ENCODE data around the gene ERCC6L2. TPM values are rescaled to one million over a fixed set of nuclear protein-coding genes. Genes with fewer than 3 reads are reported as not detected.

The ERCC6L2 gene
- total and polyA plus RNA-seq, 9 of the 15 experiments (the other 6 are each of a cell fraction or from before 2014, with no cell fraction given), result 7.8 to 42.8 (median 23.6) TPM

- no peak for ATAC-seq
Observed at GRCh38 chr9:95985440-95986055, 110.1 kb downstream of the ERCC6L2 start.

GRCh38 chr9:95989297-95989696, 113.8 kb downstream of the ERCC6L2 start:
- Histone ChIP-seq H3K27me3 (ENCODE audit: control insufficient read depth in 2 of 2, insufficient read depth in 2 of 2, low read length in 2 of 2) (no peaks in the 10 kb centered on the region), H4K20me1 (replicated peaks; ENCODE audit: control insufficient read depth, insufficient read depth, low read length) (no peaks in the 10 kb centered on the region), H3K79me2 (ENCODE audit: control insufficient read depth, insufficient read depth, low read length) (no peaks in the 10 kb centered on the region), H3K9me1 (ENCODE audit: control insufficient read depth, insufficient read depth, low read length) (no peaks in the 10 kb centered on the region), H3K4me2 (ENCODE audit: insufficient read depth, low read length) (no peak overlapping the region), H3K36me3 (ENCODE audit: control insufficient read depth, insufficient read depth, low read length) (peaks cover 6% of the 10 kb centered on the region; the same call in 1 of the 3 replicates), H3K9ac (ENCODE audit: insufficient read depth in 1 of 2, low read depth in 2 of 2, low read length in 2 of 2) (no peak overlapping the region), H3K4me1 (replicated peaks in 1 of 2; ENCODE audit: control insufficient read depth in 2 of 2, insufficient read depth in 2 of 2, low read length in 2 of 2) (no peaks in the 10 kb centered on the region), H3K4me3 (no peak overlapping the region), H3K27ac (ENCODE audit: extremely low read depth, low read depth, low read length) (no peak overlapping the region), H3K9me3 (replicated peaks; ENCODE audit: control insufficient read depth, insufficient read depth, low read depth, low read length) (no peaks in the 10 kb centered on the region), H2AFZ (ENCODE audit: low read depth, low read length) (no peak overlapping the region)
- WGBS (ENCODE audit: insufficient coverage, low coverage, missing lambda C conversion rate), result 77% methylated on average over 1 of the region's 1 CpG
- DNase-seq (ENCODE audit: extremely low read depth in 1 of 4, low spot score in 3 of 4) (no peak), FAIRE-seq (no peak), ATAC-seq (no peak)
- ChIA-PET POLR2A (interaction anchor here (0.7 kb wide), 1 partner anchor 198 kb away, joined by 3 read pairs; no protein-coding TSS in a partner anchor), CTCF (ENCODE audit: low intra/inter-chr PET ratio) (no interaction called here)
- in situ Hi-C loops (cut with MboI), result no loop called here
- BruUV-seq (replicated peaks), result no TSS peak
- intact Hi-C loops (cut with micrococcal nuclease), result no loop called here
- no peak for TF ChIP-seq CBFA2T2 (conservative IDR thresholded peaks at IDR 0.05)
- no peak for TF ChIP-seq NFRKB (IDR thresholded peaks at IDR 0.05; ENCODE audit: low read depth)
- TF ChIP-seq ZNF311 (CRISPR knock-in tag; IDR thresholded peaks at IDR 0.05), result no peak
- no peak for TF ChIP-seq TRIM24 (IDR thresholded peaks at IDR 0.05)
- TF ChIP-seq, protein P1, sequence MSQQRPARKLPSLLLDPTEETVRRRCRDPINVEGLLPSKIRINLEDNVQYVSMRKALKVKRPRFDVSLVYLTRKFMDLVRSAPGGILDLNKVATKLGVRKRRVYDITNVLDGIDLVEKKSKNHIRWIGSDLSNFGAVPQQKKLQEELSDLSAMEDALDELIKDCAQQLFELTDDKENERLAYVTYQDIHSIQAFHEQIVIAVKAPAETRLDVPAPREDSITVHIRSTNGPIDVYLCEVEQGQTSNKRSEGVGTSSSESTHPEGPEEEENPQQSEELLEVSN (IDR thresholded peaks at IDR 0.05; ENCODE audit: borderline replicate concordance in 1 of 2, extremely low read depth in 1 of 2, insufficient read depth in 1 of 2, insufficient read length in 1 of 2, low read depth in 1 of 2, low read length in 1 of 2, poor library complexity in 1 of 2, severe bottlenecking in 1 of 2), result no peak
- no peak for TF ChIP-seq TRIM28 (IDR thresholded peaks at IDR 0.05)
- TF ChIP-seq MEIS2 (IDR thresholded peaks at IDR 0.05; ENCODE audit: partially characterized antibody), result no peak
- no peak for TF ChIP-seq ZNF561 (CRISPR knock-in tag; conservative IDR thresholded peaks at IDR 0.05)
- TF ChIP-seq NBN (IDR thresholded peaks at IDR 0.05; ENCODE audit: low read depth), result no peak
- TF ChIP-seq, protein P2, sequence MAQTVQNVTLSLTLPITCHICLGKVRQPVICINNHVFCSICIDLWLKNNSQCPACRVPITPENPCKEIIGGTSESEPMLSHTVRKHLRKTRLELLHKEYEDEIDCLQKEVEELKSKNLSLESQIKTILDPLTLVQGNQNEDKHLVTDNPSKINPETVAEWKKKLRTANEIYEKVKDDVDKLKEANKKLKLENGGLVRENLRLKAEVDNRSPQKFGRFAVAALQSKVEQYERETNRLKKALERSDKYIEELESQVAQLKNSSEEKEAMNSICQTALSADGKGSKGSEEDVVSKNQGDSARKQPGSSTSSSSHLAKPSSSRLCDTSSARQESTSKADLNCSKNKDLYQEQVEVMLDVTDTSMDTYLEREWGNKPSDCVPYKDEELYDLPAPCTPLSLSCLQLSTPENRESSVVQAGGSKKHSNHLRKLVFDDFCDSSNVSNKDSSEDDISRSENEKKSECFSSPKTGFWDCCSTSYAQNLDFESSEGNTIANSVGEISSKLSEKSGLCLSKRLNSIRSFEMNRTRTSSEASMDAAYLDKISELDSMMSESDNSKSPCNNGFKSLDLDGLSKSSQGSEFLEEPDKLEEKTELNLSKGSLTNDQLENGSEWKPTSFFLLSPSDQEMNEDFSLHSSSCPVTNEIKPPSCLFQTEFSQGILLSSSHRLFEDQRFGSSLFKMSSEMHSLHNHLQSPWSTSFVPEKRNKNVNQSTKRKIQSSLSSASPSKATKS (CRISPR knock-in tag; IDR thresholded peaks at IDR 0.05), result no peak
- TF ChIP-seq ASH1L (IDR thresholded peaks at IDR 0.05; ENCODE audit: borderline replicate concordance, low read depth, partially characterized antibody), result no peak
- TF ChIP-seq NCOA1 (IDR thresholded peaks at IDR 0.05; ENCODE audit: low read depth), result no peak

More at GRCh38 chr9:95985440-95986055, 110.1 kb downstream of the ERCC6L2 start:
- FAIRE-seq (no peak), DNase-seq (ENCODE audit: extremely low read depth in 1 of 4, low spot score in 3 of 4) (no peak)
- no peaks in the 10 kb centered on the region for H3K9me1 ChIP-seq (ENCODE audit: control insufficient read depth, insufficient read depth, low read length)
- H3K4me1 ChIP-seq (replicated peaks in 1 of 2; ENCODE audit: control insufficient read depth in 2 of 2, insufficient read depth in 2 of 2, low read length in 2 of 2), result no peaks in the 10 kb centered on the region
- H3K27me3 ChIP-seq (ENCODE audit: control insufficient read depth in 2 of 2, insufficient read depth in 2 of 2, low read length in 2 of 2), result no peaks in the 10 kb centered on the region
- POLR2A ChIA-PET, result no interaction called here
- H3K27ac ChIP-seq (ENCODE audit: extremely low read depth, low read depth, low read length), result no peak overlapping the region
- no peak overlapping the region for H3K4me2 ChIP-seq (ENCODE audit: insufficient read depth, low read length)
- H3K4me3 ChIP-seq, result no peak overlapping the region
- H4K20me1 ChIP-seq (replicated peaks; ENCODE audit: control insufficient read depth, insufficient read depth, low read length), result no peaks in the 10 kb centered on the region
- H3K36me3 ChIP-seq (ENCODE audit: control insufficient read depth, insufficient read depth, low read length), result peaks cover 6% of the 10 kb centered on the region; the same call in 1 of the 3 replicates
- WGBS (ENCODE audit: insufficient coverage, low coverage, missing lambda C conversion rate), result 88% methylated on average over 3 of the region's 3 CpGs
- CTCF ChIA-PET (ENCODE audit: low intra/inter-chr PET ratio), result no interaction called here
- H2AFZ ChIP-seq (ENCODE audit: low read depth, low read length), result no peak overlapping the region
- intact Hi-C loops (cut with micrococcal nuclease) (no loop called here), in situ Hi-C loops (cut with MboI) (no loop called here)
- no peak overlapping the region for H3K9ac ChIP-seq (ENCODE audit: insufficient read depth in 1 of 2, low read depth in 2 of 2, low read length in 2 of 2)
- TF ChIP-seq FOXK2 (conservative IDR thresholded peaks at IDR 0.05 in 1 of 2, IDR thresholded peaks at IDR 0.05 in 1 of 2; ENCODE audit: low read depth in 2 of 2), result no peak
- no peak for TF ChIP-seq TFAM (CRISPR knock-in tag; conservative IDR thresholded peaks at IDR 0.05)
- TF ChIP-seq ZC3H8 (IDR thresholded peaks at IDR 0.05), result no peak
- no peak for TF ChIP-seq ZNF444 (CRISPR knock-in tag; IDR thresholded peaks at IDR 0.05)
- TF ChIP-seq SMARCE1 (IDR thresholded peaks at IDR 0.05), result no peak
- TF ChIP-seq ZNF766 (CRISPR knock-in tag; conservative IDR thresholded peaks at IDR 0.05), result no peak
- no peaks in the 10 kb centered on the region for H3K9me3 ChIP-seq (replicated peaks; ENCODE audit: control insufficient read depth, insufficient read depth, low read depth, low read length)
- BruUV-seq (replicated peaks), result no TSS peak
- no peaks in the 10 kb centered on the region for H3K79me2 ChIP-seq (ENCODE audit: control insufficient read depth, insufficient read depth, low read length)

Data from K562 (cell line).